ENCODE measurements around the gene CPT1C.
"Not testable (repeated sequence)": the region's sequence is repeated elsewhere in the genome, so short reads cannot be mapped to it uniquely, and the experiment has no call there.

CPT1C gene

DNA sequence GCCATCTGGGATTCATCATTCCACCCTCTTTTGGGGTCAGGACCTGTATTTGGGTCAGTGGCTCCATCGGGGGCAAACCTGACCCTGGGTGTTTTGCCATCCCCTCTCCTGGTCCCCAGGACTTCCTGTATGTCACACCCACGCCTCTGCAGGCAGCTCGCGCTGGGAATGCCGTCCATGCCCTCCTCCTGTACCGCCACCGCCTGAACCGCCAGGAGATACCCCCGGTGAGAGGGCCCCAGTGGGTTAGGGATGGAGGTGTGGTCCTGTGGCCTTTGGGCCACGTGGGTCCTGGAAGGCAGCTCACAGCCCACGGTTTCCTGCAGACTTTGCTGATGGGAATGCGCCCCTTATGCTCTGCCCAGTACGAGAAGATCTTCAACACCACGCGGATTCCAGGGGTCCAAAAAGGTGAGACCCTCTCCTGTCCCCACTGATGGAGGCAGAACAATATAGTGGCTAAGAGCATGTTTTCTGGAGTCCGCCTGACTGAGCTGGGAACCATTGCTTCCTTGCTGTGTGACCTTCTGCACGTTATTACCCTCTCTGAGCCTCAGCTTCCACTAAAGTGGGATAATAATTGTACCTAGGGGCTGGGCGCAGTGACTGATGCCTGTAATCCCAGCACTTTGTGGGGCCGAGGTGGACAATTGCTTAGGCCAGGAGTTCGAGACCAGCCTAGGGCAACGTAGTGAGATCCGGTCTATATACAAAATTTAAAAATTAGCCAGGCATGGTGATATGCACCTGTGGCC, 14.1 kb downstream of the CPT1C start:
- DNase-seq (ENCODE audit: low spot score) = no peak

DNA sequence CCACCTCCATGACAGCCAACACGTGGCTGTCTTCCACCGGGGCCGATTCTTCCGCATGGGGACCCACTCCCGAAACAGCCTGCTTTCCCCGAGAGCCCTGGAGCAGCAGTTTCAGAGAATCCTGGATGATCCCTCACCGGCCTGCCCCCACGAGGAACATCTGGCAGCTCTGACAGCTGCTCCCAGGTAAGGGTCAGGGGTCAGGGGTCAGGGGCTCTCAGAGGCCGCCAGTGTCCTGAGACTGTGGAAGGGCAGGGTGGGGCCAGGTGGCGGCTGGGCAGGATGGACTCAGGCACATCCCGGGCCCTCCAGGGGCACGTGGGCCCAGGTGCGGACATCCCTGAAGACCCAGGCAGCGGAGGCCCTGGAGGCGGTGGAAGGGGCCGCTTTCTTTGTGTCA, 15.0 kb downstream of the CPT1C start:
- DNase-seq (ENCODE audit: low spot score) = no peak

DNA sequence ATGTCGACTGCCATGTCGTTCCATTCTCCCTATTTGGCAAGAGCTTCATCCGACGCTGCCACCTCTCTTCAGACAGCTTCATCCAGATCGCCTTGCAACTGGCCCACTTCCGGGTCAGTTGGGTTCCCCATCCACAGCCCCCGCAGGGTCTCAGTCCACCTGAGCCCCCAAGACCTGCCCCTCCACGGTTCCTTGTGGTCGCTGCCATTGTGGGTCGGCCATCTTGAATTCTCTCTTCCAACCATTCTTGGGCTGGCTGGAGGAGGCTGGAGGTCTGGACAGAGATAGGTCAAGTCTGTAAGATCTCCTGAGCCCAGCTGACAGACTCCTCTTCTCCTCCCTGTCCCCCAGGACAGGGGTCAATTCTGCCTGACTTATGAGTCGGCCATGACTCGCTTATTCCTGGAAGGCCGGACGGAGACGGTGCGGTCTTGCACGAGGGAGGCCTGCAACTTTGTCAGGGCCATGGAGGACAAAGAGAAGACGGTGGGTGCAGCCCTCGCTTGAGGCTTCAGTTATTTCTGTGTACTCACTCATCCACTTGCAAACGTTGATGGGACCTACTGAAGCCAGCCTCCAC, 19.5 kb downstream of the CPT1C start:
- no peak for DNase-seq (ENCODE audit: low spot score)

DNA sequence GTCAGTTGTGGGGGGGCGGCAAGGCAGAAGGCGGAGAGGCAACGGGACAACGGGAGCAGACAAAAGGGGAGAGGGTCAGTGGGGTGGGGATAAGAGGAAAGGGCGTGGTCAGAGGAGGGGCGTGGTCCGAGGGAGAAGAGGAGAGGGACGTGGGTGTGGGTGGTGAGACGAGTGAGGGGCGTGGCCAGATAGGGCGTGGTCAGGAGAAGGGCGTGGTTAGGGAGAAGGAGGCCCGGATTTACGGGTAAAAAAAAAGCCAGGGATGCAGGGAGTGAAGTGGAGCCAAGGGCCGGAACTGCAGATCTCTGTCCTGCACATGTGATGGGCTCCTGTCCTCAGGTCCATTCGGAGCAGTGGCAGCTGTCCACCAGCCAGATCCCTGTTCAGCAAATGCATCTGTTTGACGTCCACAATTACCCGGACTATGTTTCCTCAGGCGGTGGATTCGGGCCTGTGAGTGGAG, 21.5 kb downstream of the CPT1C start:
- no peak for DNase-seq (ENCODE audit: low spot score)

DNA sequence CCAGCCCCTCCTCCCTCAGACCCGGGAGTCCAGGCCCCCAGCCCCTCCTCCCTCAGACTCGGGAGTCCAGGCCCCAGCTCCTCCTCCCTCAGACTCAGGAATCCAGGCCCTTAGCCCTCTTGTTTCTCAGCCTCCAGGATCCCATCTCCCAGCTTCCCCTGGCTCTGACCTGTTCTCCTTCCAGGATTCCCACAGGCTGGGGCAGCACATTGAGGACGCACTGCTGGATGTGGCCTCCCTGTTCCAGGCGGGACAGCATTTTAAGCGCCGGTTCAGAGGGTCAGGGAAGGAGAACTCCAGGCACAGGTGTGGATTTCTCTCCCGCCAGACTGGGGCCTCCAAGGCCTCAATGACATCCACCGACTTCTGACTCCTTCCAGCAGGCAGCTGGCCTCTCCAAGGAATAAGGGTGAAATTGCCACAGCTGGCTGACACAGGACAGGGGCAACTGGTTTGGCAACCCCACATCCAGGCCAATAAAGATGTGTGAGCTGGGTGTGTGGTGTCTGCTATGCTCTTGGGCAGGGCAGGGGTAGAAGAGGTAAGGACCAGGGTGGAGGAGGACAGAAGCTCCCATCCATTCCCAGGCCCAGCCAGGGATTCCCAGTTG, 22.4 kb downstream of the CPT1C start:
- DNase-seq (ENCODE audit: low spot score) = no peak

DNA sequence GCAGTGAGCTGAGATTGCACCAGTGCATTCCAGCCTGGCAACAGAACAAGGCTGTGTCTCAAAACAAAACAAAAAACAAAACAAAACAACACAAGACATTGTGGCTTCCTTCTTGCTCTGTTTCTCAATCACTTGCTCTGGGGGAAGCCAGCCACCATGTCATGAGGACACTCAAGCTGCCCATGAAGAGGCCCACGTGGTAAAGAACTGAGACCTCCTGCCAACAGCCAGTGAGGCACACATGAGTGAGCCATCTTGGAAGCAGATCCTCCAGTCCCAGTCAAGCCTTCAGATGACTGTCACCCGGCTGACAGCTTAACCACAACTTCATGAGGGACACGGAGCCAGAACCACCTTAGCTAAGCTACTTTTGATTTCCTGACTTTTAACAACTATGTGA, 25.2 kb downstream of the CPT1C start:
- no peak for DNase-seq (ENCODE audit: low spot score)

DNA sequence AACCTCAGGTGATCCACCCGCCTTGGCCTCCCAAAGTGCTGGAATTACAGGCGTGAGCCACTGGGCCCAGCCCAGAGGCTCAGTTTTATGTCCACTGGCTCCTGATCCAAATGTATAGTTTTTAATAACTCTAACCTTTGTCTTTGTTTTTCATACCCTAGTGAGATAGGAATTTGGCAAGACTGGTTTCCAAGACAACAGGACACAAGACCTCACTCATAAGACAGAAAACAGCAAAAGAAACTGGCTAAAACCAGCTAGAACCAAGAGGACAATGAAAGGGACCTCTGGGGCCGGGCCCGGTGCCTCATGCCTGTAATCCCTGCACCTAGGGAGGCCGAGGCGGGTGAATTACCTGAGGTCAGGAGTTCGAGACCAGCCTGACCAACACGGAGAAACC, 27.6 kb downstream of the CPT1C start:
- DNase-seq (ENCODE audit: low spot score) = no peak

DNA sequence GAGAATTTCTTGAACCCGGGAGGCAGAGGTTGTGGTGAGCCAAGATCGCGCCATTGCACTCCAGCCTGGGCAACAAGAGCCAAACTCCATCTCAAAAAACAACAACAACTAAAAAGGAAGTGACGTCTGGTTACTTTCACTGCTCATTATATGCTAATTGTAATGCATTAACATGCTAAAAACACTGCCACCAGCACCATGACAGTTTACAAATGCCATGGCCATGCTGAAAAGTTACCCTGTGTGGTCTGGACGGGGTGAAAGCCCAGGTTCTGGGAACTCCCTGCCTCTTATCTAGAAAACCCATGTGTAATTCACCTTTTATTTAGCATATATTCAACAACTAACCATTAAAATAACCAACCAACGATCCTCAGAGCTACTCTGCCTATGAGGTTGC, 28.1 kb downstream of the CPT1C start:
- DNase-seq (ENCODE audit: low spot score) = no peak

DNA sequence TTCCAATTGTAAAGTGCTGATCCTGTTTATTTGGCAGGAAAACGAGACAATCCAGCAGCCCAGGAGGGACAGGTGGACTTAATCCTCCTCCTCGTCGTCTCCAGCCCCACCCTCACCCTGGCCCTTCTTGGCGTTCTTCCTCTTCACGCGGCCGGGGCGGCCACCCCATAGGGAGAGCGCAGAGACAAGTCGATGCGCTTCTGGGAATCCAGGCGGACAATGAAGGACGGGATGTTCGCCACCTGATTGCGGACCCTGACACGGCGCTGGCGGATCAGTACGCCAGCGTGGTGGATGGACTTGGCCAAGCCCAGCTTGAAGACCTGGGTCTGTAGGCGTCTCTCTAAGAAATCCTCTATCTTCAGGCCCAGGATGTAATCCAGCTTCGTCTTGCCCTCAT, 28.5 kb downstream of the CPT1C start:
- DNase-seq (ENCODE audit: low spot score) = not testable (repeated sequence)

DNA sequence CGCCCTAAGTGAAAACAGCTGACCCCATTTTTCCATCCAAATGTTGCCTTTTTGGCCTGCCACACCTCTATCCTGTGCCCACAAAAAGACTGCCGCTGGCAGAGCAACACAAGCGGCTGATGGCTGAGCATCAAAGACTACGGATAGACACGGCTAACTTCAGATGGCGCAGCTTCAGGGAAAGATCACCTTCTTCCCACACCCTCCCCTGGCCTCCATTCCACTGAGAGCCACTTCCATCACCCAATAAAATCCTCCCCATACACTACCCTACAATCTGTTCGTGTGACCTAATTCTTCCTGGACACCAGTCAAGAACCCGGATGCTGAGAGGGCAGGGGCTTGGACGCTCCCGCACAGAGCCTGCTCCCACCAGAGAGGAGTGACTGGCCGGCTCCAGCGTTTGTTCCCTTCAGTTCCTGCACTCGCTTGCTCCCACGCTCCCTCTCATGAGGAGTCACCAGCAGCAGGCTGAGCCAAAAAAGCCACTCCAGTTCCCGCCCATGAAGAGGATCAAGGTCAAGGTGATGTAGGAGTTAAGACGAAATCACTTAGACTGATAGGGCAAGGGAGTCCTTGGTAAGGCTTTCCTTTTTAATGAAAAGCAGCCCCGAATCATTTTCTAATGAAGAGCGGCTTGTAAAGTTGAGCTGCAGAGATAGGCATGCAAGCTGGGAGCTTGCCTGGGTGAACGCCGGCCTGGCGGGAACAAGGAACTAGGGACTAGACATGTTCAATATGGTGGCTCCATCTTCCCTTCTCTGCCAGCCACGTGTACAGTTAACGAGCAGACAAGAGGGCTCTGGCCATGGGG, 36.5 kb downstream of the CPT1C start:
- DNase-seq (ENCODE audit: low spot score) = peak; percentile 40

DNA sequence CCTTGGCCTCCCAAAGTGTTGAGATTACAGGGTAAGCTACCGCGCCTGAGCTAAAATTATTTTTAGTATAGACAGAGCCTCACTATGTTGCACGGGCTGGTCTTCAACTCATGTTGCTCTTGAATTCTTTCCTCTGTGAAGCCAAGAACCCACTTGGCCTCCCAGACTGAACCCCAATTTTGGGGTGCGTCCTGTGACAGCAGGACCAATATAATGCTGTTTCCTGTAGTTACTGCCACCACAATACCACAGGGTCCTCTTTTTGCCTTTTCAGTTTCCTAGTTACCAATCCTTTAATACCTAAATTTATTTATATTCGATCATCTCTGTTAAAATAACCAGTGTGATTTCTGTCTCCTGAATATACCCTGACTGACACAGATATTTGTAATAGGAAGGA, 39.2 kb downstream of the CPT1C start:
- DNase-seq (ENCODE audit: low spot score) = no peak

DNA sequence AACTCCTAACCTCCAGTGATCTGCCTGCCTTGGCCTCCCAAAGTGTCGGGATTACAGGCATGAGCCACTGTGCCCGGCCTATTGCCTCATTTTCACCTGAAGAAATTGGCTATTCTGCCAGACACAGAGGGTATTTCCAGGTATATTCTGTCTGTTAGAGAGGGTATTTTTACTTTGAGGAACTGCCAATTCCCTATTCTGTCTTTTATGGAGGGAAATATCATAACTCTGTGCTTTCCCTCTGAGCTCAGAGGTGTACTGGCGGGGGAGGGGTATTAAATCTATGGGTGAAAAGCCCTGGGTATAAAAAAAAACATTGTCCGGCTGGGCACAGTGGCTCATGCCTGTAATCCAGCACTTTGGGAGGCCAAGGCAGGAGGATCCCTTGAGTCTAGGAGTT, 47.4 kb downstream of the CPT1C start:
- DNase-seq (ENCODE audit: low spot score) = no peak

DNA sequence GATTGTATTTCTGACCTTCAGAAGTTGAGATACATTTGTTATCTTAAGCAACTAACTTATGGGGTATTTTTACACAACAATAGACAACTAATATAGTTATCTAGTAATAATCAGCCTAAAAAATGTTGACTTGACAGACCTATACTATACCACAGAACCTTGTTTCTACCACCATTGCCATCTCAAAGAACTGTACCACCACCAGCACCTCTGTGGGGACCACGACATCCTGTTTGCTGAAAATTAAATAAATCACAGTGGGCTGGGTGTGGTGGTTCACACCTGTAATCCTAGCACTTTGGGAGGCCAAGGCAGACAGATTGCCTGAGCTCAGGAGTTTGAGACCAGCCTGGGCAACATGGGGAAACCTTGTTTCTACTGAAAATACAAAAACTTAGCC, 48.2 kb downstream of the CPT1C start:
- DNase-seq (ENCODE audit: low spot score) = no peak

DNA sequence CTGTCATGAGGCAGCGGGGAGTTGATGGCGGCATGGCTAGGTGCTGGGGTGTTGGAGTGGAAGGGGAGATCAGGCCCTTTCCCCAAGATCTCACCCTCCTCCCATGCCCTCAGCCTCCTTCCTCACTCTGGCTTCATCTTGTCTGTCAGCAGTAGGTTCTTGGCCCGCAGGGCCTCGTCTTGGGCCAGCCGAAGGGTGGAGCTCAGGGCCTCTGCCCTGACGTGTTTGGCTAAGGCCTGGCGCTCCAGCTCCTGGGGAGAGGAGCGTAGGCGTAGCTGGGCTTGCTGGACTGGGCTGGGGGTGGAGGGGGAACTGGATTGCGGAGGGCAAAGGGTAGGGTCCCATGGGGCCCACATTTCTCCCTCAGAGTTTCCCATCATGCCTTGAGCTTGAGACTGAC, 49.0 kb downstream of the CPT1C start:
- DNase-seq (ENCODE audit: low spot score) = no peak

DNA sequence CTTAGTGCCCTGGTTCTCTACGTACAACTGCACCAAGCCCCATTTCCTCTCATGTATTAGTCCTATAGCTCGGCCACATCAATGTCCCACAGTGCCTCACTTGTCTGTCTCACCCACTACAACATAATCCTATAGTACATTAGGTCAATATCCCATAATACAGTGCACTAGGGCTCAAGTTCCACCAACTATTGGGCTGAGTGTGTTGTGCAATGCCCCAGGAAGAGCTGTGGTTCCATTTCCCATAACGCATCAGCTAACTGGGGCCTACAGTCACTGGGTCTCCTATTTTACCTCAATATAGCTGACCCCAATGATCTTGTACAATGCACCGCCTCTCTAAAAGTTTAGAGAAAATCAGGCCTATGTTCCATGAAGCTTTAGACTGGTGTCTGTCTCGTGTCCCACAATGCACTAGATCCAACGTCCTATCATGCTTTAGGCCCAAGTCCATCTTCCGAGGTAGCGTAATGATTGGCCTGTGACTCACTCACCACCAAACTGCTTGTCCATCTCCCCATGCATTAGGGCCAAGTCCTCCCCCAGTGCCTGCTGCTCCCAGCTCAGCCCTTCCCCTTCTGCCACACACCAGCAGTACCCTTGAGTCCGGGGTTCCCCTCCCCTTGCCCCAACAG, 50.4 kb downstream of the CPT1C start:
- DNase-seq (ENCODE audit: low spot score) = no peak

DNA sequence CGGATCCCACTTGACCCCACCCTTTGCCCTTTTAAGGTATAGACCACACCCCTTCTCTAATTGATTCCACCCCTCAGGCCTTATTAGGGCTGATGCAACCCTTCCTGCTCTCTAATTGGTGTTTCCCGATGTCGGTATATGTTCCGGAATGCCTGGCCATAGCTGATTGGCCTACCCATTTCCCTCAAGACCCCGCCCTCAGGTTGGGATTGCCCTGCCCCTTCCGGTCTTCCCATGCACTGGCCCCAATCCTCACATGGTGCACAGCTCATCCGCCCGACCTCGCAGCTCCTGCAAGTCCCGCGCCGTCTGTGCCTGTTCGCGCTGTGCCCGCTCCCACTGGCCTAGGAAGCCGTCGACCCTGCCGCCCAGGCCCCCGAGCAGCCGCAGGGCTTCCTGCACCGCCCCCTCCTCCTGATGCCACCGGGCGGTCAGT, 54.0 kb downstream of the CPT1C start:
- DNase-seq (ENCODE audit: low spot score) = no peak

DNA sequence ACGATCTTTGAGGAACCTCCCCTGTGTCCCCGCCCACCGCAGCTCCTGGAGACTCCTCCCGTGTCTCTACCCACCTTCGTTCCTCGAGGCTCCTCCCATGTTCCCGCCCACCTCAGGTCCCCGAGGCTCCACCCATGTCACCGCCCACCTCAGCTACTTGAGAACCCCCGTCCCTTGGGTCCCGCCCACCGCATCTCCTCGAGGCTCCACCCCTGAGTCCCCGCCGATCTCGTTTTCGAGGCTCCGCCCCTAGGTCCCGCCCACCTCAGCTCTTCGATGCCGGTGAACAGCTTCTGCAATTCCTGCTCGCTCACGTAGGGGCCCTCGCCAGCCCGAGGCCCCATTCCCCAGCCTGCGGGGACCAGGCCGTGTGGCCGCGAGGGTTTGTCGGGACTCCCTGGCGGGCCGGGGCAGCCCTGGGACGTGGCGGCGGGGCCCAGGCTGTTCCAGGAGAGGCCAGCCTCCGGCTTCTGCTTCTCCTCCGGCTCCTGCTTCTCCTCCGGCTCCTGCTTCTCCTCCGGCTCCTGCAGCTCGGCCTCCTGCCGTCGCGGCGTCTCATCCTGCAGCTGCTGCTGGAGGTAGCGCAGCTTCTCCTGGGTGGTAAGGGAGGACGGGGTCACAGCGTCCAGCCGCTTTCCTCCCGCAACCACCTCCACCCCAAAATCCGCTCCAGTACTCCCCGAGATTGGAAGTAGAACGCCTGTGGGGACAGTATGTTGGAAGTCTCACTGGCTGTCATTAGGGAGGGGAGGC, 55.5 kb downstream of the CPT1C start:
- DNase-seq (ENCODE audit: low spot score) = peak; percentile 37

DNA sequence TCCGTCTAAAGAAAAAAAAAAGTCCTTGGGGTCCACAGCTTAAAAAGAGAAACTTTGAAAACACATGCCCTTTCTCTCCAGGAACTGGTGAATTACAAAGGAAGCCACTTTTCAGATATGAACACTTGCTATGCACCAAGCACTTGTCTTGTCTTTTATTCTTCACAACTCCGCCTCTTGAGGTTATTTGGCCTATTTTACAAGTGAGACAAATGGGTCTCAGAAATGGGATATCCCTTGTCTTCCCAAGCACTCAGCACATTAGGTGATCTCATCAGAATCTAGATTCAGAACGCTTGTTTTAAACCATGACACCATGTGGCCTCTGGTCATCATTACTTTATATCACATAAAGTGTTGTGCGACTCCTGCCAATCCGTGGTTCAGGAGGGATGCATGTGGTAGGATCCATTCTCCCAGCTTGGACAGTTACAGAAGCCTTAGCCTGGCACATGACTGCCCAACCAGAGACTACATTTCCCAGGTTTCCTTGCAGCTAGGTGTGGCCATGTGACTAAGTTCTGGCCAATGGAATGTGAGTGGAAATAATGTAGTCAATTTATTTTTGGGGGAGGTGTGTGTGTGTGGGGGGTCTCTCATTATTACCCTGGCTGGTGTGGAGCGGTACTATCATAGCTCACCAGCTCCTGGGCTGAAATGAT, 58.3 kb downstream of the CPT1C start:
- peak; percentile 36 for DNase-seq (ENCODE audit: low spot score)

DNA sequence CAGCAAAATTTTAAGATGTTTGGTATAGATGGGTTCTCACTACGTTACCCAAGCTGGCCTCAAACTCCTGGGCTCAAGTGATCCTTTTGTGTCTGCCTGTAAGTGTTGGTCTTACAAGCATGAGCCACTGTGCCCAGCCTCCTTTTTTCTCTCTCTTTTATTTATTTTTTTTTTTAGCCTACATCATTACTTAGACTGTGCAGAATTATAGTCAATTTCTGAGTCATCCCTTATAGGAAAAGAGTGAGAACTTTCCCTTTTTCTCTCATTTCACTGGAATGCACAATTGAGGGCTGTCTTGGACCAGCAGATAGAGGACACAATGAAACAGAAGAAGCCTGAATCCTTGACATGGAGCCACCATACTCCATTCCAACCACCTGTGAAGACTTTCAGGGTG, 58.9 kb downstream of the CPT1C start:
- no peak for DNase-seq (ENCODE audit: low spot score)

DNA sequence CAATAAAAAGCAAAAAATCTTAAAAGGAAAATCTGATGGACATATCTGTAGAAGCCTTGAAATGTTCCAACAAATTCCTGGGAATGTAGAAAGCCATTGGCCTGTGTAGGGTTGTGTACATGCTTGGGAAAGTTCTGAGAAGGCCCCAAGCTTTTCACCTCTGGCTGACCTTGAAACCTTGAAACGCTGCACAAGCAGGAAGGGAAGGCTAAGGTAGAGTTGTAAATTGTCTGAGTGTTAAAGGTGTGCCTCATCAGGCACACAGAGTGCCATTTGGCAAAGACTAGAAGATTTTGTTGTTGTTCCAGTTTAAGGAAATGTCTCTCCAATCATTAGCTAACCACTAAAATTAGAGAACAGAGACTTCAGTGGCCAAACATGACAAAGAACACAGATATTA, 61.8 kb downstream of the CPT1C start:
- no peak for DNase-seq (ENCODE audit: low spot score)

DNA sequence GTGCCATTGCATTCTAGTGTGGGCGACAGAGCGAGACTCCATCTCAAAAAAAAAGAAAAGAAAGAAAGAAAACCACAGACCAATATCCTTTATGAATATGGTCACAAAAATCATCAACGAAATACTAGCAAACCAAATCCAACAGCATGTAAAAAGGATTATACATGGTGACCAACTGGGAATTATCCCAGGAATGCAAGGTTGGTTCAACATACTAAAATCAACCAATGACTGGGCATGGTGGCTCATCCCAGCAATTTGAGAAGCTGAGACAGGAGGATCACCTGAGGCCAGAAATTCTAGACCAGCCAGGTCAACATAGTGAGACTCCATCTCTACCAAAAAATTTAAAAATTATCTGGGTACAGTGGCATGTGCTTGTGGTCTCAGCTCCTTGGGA, 65.0 kb downstream of the CPT1C start:
- no peak for DNase-seq (ENCODE audit: low spot score)

Data from GM03348 (cell line).